GM23338 (cell line): Measurements from ENCODE around the gene ASPDH. TPM values are rescaled to one million over a fixed set of nuclear protein-coding genes. Genes with fewer than 3 reads are reported as not detected.

Source experiments
- ATAC-seq: fragments of 200-7000 bp; cut with Tn5 transposase; 3 replicates; pipeline ENCODE4 v1.9.1; 2020
- DNase-seq: peaks from one replicate; pipeline ENCODE4 v3.0.0-alpha.2; 2015; ENCODE audit warnings: low spot score
- H2AFZ ChIP-seq: fragments of 200-600 bp; sonication (generic); 2 replicates; pipeline ENCODE4 v1.8.0; 2016; ENCODE audit warnings: antibody characterized with exemption, mild to moderate bottlenecking, moderate library complexity
- H3F3A ChIP-seq: fragments of 200-600 bp; sonication (generic); replicated peaks from 2 replicates; pipeline ENCODE4 v1.8.0; 2017; ENCODE audit warnings: antibody characterized with exemption, mixed run types, low read depth
- H3K27ac ChIP-seq: fragments of 200-600 bp; sonication (generic); 2 replicates; pipeline ENCODE4 v1.6.1; 2016; ENCODE audit warnings: low read depth
- H3K27me3 ChIP-seq: fragments of 200-600 bp; sonication (generic); 2 replicates; pipeline ENCODE4 v1.8.0; 2016; ENCODE audit warnings: mild to moderate bottlenecking, mixed run types, moderate library complexity; ENCODE audit not compliant: insufficient read depth
- H3K36me3 ChIP-seq: fragments of 200-600 bp; sonication (generic); 2 replicates; pipeline ENCODE4 v1.8.0; 2016; ENCODE audit warnings: mild to moderate bottlenecking; ENCODE audit not compliant: insufficient read depth
- H3K4me1 ChIP-seq: fragments of 200-600 bp; sonication (generic); 2 replicates; pipeline ENCODE4 v1.8.0; 2016; ENCODE audit warnings: mild to moderate bottlenecking, moderate library complexity; ENCODE audit not compliant: insufficient read depth
- H3K4me2 ChIP-seq: fragments of 200-600 bp; sonication (generic); 2 replicates; pipeline ENCODE4 v1.7.1; 2017; ENCODE audit warnings: mixed run types
- H3K4me3 ChIP-seq: fragments of 200-600 bp; sonication (generic); 2 replicates; pipeline ENCODE4 v1.6.1; 2016; ENCODE audit warnings: mixed run types
- H3K79me2 ChIP-seq: fragments of 200-600 bp; sonication (generic); replicated peaks from 2 replicates; pipeline ENCODE4 v1.8.0; 2017; ENCODE audit warnings: mild to moderate bottlenecking; ENCODE audit not compliant: insufficient read depth
- H3K9me2 ChIP-seq: fragments of 200-600 bp; sonication (generic); 2 replicates; pipeline ENCODE4 v1.8.0; 2017; ENCODE audit not compliant: insufficient read depth
- H4K20me1 ChIP-seq: fragments of 200-600 bp; sonication (generic); replicated peaks from 2 replicates; pipeline ENCODE4 v1.8.0; 2017; ENCODE audit warnings: mild to moderate bottlenecking; ENCODE audit not compliant: insufficient read depth
- H3K27ac Mint-ChIP-seq: 2 replicates; pipeline ENCODE4 v1.8.0; 2020; ENCODE audit warnings: inconsistent platforms, mild to moderate bottlenecking, moderate library complexity, mixed read lengths
- H3K27me3 Mint-ChIP-seq: 3 replicates; pipeline ENCODE4 v1.8.0; 2022; ENCODE audit warnings: low read depth, mild to moderate bottlenecking, moderate library complexity, mixed read lengths, inconsistent platforms; ENCODE audit not compliant: insufficient read depth, poor library complexity
- H3K36me3 Mint-ChIP-seq: 3 replicates; pipeline ENCODE4 v1.8.0; 2021; ENCODE audit warnings: low read depth, mild to moderate bottlenecking, inconsistent platforms, moderate library complexity, mixed read lengths
- H3K4me1 Mint-ChIP-seq: 3 replicates; pipeline ENCODE4 v1.8.0; 2020; ENCODE audit warnings: mild to moderate bottlenecking, inconsistent platforms, mixed read lengths
- H3K4me3 Mint-ChIP-seq: 3 replicates; pipeline ENCODE4 v1.8.0; 2021; ENCODE audit warnings: moderate library complexity, mild to moderate bottlenecking, inconsistent platforms, mixed read lengths
- H3K9me3 Mint-ChIP-seq: 3 replicates; pipeline ENCODE4 v1.8.0; 2020; ENCODE audit warnings: moderate library complexity, mild to moderate bottlenecking, inconsistent platforms, mixed read lengths
- CREB1 ChIP-seq: fragments of 250-450 bp; sonication (Bioruptor Pico); IDR thresholded peaks from 2 replicates; pipeline ENCODE4 v1.5.0; 2020; ENCODE audit warnings: low read depth, mild to moderate bottlenecking, moderate library complexity
- EZH2 ChIP-seq: fragments of 200-600 bp; sonication (generic); IDR thresholded peaks from one replicate; pipeline ENCODE4 v1.8.0; 2017; ENCODE audit warnings: antibody characterized with exemption, mild to moderate bottlenecking, low read depth; ENCODE audit not compliant: unreplicated experiment
- EZH2phosphoT487 ChIP-seq: fragments of 200-600 bp; sonication (generic); IDR thresholded peaks from one replicate; pipeline ENCODE4 v1.8.1; 2018; ENCODE audit warnings: antibody characterized with exemption; ENCODE audit not compliant: unreplicated experiment
- JUNB ChIP-seq: IDR thresholded peaks from one replicate; pipeline ENCODE4 v1.6.1; 2016; ENCODE audit warnings: antibody characterized with exemption; ENCODE audit not compliant: unreplicated experiment
- NANOG ChIP-seq: IDR thresholded peaks from 2 replicates; pipeline ENCODE4 v1.6.1; 2016; ENCODE audit warnings: antibody characterized with exemption, borderline replicate concordance
- POLR2AphosphoS5 ChIP-seq: IDR thresholded peaks from 2 replicates; pipeline ENCODE4 v1.6.1; 2016; ENCODE audit warnings: antibody characterized with exemption, low read depth
- STAT1 ChIP-seq: IDR thresholded peaks from one replicate; pipeline ENCODE4 v1.6.1; 2016; ENCODE audit warnings: antibody characterized with exemption; ENCODE audit not compliant: unreplicated experiment
- ZNF114 ChIP-seq: fragments of 250-450 bp; sonication (Bioruptor Pico); IDR thresholded peaks from 2 replicates; pipeline ENCODE4 v1.5.0; 2020; ENCODE audit warnings: mild to moderate bottlenecking, moderate library complexity
- ZNF331 ChIP-seq: fragments of 250-450 bp; sonication (Bioruptor Pico); IDR thresholded peaks from 2 replicates; pipeline ENCODE4 v1.5.0; 2020; ENCODE audit warnings: low read depth, mild to moderate bottlenecking, moderate library complexity
- polyA plus RNA-seq: library from polyadenylated mRNA; unstranded; fragments of >200 nt; fragmentation: Nextera tagmentation; extraction: Ambion mirVana; gene quantifications from 2 replicates; pipeline ENCODE4 v1.2.1, GENCODE V29; 2016
- total RNA-seq: library from RNA; depleted of rRNA; stranded (reverse); fragments of >200 nt; shearing (Covaris generic); gene quantifications from 2 replicates; pipeline ENCODE4 v1.2.3, GENCODE V29; 2014
- TF ChIP-seq, protein P1 (sequence below): IDR thresholded peaks from one replicate; pipeline ENCODE4 v1.6.1; 2018; ENCODE audit warnings: antibody characterized with exemption; ENCODE audit not compliant: unreplicated experiment
- TF ChIP-seq, protein P2 (sequence below): IDR thresholded peaks from 2 replicates; pipeline ENCODE4 v1.6.1; 2016; ENCODE audit warnings: antibody characterized with exemption
- TF ChIP-seq, protein P3 (sequence below), 2 experiments: fragments of 200-600 bp in 1 of 2; sonication (generic) in 1 of 2; conservative IDR thresholded peaks; 2 replicates each; pipeline versions ENCODE4 v1.5.1 to v1.6.1; 2016 to 2017; ENCODE audit warnings: antibody characterized with exemption in 2 of 2, low read depth in 2 of 2, mild to moderate bottlenecking in 2 of 2, moderate library complexity in 1 of 2

Gene ASPDH
- total and polyA plus RNA-seq, 2 experiments from 2014 or later: not detected

DNA sequence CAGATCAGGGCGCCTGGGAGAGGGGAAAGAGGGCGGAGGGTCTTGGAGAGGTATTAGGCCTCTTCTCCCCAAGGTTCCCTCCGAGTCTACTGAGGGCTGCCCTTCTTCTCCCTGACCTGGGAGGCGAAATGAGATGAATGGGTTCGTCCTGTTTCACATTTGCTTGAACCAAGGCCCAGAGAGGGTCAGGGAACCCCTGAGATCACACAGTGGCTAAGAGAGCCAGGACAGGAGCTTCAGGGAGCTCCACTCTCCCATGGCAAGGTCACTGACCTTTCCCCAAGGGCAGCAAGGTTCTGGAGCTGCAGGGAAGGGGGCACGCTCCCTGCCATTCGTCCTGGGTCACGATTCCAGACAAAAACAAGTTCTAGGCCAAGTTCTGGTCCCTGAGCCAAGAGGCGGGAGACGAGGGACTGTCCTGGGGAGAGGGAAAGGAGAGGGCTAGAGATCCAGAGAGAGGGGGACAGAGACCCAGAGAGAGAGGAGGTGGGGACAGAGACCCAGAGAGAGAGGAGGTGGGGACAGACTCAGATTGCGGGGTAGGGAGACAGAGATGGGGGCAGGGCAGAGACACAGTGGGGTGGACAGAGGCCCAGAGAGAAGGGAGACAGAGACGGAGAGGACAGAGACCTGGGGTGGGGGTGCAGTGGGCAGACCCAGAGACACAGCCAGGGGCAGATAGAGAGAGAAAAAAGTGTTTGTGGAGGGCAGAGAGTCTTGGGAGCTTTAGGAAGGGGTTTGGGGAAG lies 541 bp downstream of the ASPDH start (continued):
- TF ChIP-seq EZH2 (no peak), POLR2AphosphoS5 (no peak), CREB1 (CRISPR knock-in tag) (no peak), ZNF331 (CRISPR knock-in tag) (no peak), JUNB (no peak), STAT1 (no peak), EZH2phosphoT487 (no peak), NANOG (no peak)

DNA sequence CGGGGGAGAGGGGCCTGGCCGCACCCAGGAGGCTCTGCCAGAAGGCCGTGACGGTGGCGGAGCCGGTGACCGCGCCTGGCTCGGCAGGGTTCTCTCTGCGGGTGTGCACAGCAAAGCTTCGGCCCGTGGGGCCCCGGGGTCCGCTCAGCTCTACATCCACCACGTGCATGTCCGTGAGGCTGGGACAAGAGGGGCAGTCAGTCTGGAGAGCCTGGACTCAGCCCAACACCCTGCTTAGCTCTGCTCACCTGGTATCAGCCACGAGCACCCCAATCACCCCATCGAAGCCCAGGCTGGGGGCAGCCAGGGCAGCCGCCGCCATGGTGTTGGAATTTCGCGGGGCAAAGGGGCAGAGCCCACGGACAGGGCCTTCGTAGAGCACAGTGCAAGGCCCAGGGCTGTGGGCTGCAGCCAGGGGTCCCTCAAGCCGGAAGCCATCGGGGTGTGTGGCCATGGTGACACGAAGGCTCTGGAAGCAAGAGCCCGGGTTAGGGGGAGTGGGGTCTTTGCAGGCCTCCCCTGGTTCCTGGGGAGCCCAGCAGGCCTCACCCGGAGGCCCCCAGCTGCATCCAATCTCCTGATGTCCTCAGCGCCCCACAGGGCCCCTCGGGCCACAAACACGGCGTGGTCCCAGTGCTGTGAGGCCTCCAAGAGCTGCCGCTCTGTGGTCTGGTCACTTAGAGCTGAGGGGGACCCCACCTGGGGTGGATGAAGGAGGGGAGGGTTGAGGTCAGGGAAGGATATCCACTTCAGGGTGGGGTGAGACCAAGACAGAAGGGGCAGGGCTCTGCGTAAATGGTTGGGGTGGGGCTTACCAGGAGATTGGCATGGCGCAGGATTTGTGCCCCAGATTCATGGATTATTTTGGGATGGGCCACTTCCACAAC lies 1.4 kb downstream of the ASPDH start:
- peaks cover 12% of the 10 kb centered on the region for H3K27me3 Mint-ChIP-seq
- peaks cover 91% of the 10 kb centered on the region for H3K9me3 Mint-ChIP-seq
- Histone ChIP-seq H3F3A (no peaks in the 10 kb centered on the region), H3K9me2 (no peaks in the 10 kb centered on the region), H3K4me2 (peak overlapping the region; percentile 70; the same call in 1 of the 2 replicates), H3K27ac (no peak overlapping the region), H4K20me1 (no peaks in the 10 kb centered on the region; the same call in 1 of the 2 replicates), H2AFZ (no peak overlapping the region), H3K36me3 (no peaks in the 10 kb centered on the region), H3K79me2 (no peaks in the 10 kb centered on the region), H3K27me3 (peaks cover 29% of the 10 kb centered on the region), H3K4me1 (peaks cover 10% of the 10 kb centered on the region; the same call in 1 of the 2 replicates), H3K4me3 (peak overlapping the region; percentile 61; the same call in 1 of the 2 replicates)
- no peaks in the 10 kb centered on the region for H3K4me1 Mint-ChIP-seq
- DNase-seq (no peak), ATAC-seq (no peak)
- H3K27ac Mint-ChIP-seq: no peak overlapping the region
- H3K4me3 Mint-ChIP-seq: no peak overlapping the region
- peaks cover 29% of the 10 kb centered on the region for H3K36me3 Mint-ChIP-seq
- TF ChIP-seq, protein P1, sequence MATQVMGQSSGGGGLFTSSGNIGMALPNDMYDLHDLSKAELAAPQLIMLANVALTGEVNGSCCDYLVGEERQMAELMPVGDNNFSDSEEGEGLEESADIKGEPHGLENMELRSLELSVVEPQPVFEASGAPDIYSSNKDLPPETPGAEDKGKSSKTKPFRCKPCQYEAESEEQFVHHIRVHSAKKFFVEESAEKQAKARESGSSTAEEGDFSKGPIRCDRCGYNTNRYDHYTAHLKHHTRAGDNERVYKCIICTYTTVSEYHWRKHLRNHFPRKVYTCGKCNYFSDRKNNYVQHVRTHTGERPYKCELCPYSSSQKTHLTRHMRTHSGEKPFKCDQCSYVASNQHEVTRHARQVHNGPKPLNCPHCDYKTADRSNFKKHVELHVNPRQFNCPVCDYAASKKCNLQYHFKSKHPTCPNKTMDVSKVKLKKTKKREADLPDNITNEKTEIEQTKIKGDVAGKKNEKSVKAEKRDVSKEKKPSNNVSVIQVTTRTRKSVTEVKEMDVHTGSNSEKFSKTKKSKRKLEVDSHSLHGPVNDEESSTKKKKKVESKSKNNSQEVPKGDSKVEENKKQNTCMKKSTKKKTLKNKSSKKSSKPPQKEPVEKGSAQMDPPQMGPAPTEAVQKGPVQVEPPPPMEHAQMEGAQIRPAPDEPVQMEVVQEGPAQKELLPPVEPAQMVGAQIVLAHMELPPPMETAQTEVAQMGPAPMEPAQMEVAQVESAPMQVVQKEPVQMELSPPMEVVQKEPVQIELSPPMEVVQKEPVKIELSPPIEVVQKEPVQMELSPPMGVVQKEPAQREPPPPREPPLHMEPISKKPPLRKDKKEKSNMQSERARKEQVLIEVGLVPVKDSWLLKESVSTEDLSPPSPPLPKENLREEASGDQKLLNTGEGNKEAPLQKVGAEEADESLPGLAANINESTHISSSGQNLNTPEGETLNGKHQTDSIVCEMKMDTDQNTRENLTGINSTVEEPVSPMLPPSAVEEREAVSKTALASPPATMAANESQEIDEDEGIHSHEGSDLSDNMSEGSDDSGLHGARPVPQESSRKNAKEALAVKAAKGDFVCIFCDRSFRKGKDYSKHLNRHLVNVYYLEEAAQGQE: no peak
- TF ChIP-seq EZH2 (no peak), CREB1 (CRISPR knock-in tag) (no peak), JUNB (no peak), ZNF114 (CRISPR knock-in tag) (no peak), EZH2phosphoT487 (no peak), ZNF331 (CRISPR knock-in tag) (no peak), NANOG (no peak), STAT1 (no peak), POLR2AphosphoS5 (no peak)
- TF ChIP-seq, protein P2, sequence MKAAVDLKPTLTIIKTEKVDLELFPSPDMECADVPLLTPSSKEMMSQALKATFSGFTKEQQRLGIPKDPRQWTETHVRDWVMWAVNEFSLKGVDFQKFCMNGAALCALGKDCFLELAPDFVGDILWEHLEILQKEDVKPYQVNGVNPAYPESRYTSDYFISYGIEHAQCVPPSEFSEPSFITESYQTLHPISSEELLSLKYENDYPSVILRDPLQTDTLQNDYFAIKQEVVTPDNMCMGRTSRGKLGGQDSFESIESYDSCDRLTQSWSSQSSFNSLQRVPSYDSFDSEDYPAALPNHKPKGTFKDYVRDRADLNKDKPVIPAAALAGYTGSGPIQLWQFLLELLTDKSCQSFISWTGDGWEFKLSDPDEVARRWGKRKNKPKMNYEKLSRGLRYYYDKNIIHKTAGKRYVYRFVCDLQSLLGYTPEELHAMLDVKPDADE: no peak
- TF ChIP-seq, protein P3, sequence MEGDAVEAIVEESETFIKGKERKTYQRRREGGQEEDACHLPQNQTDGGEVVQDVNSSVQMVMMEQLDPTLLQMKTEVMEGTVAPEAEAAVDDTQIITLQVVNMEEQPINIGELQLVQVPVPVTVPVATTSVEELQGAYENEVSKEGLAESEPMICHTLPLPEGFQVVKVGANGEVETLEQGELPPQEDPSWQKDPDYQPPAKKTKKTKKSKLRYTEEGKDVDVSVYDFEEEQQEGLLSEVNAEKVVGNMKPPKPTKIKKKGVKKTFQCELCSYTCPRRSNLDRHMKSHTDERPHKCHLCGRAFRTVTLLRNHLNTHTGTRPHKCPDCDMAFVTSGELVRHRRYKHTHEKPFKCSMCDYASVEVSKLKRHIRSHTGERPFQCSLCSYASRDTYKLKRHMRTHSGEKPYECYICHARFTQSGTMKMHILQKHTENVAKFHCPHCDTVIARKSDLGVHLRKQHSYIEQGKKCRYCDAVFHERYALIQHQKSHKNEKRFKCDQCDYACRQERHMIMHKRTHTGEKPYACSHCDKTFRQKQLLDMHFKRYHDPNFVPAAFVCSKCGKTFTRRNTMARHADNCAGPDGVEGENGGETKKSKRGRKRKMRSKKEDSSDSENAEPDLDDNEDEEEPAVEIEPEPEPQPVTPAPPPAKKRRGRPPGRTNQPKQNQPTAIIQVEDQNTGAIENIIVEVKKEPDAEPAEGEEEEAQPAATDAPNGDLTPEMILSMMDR (conservative IDR thresholded peaks at IDR 0.05; ENCODE audit: low read depth in 2 of 2): no peak
